ENCODE measurements around the gene EPS8.

- TF ChIP-seq POLR2AphosphoS5 (IDR thresholded peaks at IDR 0.05; ENCODE audit: low read depth, low read length) = no peak
- no peak for TF ChIP-seq REST (IDR thresholded peaks at IDR 0.05; ENCODE audit: insufficient read depth in 1 of 2, low read depth in 2 of 2, low read length in 2 of 2)
- no peak for TF ChIP-seq TAF1 (IDR thresholded peaks at IDR 0.05; ENCODE audit: borderline replicate concordance, insufficient read depth, low read length)
Observed at GRCh38 chr12:15806826-15807225, 17.6 kb upstream of the EPS8 start.

Measured in PFSK-1 (cell line).